T-helper 2 cell treated with Interferon-gamma antibody and Interleukin-4, amounts not matched to agents 100 ng/mL and 5 ng/mL, for 36 hours (primary cell): ENCODE data around the gene ITPR3. TPM values are rescaled to one million over a fixed set of nuclear protein-coding genes. Genes with fewer than 3 reads are reported as not detected.

ENCODE experiments used
- intact Hi-C: fragments of 100-400 bp; cut with micrococcal nuclease; formaldehyde crosslinking; loops from one replicate; pipeline ENCODE4 v1.15.1; 2023
- total RNA-seq: library from RNA; stranded (reverse); gene quantifications from 2 replicates; pipeline ENCODE4 v1.2.3, GENCODE V29; 2022

ITPR3 gene
- total RNA-seq, 1 donor from 2014 or later = 48.9 TPM

DNA sequence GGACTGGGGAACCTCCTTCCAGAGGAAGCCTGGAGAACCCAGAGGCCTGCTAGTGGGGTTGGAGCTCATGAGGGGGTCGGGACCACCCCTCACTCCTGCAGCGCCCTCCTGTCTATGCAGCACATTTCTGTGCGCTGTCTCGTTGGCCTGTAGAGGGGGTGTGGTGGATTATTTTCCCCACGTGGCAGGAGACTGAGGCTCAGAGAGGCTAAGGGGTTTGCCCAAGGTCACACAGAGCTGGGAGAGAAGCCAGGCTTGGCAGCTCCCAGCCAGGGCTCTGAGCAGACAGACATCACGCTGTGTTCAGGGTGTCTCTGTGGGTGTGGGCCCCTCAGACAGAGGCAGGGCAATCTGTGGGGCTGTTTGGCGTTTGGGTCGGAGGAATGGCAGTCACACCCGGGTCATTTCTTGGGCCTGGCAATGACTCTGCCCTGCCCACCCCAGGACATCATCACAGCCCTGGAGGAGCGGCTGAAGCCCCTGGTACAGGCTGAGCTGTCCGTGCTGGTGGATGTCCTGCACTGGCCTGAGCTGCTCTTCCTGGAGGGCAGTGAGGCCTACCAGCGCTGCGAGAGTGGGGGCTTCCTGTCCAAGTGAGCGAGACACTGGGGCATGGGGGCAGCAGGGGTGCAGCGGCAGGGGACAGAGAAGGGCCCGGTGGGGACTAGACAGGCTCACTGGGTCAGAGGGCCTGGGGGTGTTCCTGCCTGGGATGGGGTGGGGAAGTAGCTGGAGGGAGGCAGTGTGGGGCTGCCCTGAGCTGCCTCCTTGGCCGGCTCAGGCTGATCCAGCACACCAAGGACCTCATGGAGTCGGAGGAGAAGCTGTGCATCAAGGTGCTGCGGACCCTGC is 62.7 kb downstream of the ITPR3 start:
- intact Hi-C loops = no loop called here

DNA sequence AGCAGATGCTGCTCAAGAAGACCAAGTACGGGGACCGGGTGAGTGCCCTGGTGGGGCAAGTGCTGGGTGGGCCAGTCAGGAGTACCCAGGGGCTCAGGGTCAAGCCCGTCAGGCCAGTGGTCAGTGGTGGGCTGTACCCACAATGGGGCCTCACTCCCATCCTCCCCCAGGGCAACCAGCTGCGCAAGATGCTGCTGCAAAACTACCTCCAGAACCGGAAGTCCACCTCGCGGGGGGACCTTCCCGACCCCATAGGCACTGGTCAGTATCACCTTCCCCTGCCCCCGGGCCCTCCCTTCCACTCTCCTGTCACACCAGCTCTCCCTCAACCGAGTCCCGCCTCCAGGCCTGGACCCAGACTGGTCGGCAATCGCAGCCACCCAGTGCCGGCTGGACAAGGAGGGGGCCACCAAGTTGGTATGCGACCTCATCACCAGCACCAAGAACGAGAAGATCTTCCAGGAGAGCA is 63.3 kb downstream of the ITPR3 start:
- intact Hi-C loops = no loop called here

DNA sequence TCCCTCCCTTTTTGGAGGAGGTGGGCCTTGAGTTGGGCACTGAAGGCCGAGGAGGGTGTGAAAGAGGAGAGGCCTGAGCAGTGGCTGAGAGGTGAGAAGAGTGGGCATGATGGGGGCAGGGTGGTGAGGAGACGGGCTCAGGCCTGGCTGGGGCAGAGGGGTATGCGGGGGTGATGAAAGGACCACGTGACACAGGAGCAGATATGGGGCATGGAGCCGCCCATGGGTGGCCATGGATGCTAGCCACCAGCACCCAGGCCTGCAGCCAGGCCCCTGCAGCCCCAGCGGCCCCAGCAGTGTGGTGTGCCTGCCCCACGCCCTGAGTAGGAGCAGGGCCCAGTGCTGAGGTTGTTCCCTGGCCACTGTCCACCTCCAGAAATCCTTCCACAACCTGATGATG is 63.9 kb downstream of the ITPR3 start:
- intact Hi-C loops = no loop called here

DNA sequence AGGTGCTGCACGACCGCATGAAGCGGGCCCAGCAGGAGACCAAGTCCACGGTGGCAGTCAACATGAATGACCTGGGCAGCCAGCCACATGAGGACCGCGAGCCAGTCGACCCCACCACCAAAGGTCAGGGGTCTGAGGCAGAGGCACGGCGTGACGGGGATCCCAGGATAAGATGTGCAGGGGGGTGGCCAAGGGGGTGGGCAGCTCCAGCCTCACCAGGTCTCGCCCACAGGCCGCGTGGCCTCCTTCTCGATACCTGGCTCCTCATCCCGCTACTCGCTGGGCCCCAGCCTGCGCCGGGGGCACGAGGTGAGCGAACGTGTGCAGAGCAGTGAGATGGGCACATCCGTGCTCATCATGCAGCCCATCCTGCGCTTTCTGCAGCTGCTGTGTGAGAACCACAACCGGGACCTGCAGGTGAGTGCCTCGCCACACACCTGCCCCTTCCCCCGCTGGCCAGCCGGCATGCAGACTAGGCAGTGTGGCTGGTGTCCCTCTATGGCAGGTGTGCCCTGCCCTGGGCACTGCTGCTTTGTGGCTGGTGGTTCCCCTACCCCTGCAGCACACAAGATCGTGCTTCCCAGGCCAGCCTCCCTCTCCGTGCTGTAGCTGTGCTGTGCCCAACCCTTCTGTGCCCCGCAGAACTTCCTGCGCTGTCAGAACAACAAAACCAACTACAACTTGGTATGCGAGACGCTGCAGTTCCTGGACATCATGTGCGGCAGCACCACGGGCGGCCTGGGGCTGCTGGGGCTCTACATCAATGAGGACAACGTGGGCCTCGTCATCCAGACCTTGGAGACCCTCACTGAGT is 64.5 kb downstream of the ITPR3 start:
- intact Hi-C loops = no loop called here

DNA sequence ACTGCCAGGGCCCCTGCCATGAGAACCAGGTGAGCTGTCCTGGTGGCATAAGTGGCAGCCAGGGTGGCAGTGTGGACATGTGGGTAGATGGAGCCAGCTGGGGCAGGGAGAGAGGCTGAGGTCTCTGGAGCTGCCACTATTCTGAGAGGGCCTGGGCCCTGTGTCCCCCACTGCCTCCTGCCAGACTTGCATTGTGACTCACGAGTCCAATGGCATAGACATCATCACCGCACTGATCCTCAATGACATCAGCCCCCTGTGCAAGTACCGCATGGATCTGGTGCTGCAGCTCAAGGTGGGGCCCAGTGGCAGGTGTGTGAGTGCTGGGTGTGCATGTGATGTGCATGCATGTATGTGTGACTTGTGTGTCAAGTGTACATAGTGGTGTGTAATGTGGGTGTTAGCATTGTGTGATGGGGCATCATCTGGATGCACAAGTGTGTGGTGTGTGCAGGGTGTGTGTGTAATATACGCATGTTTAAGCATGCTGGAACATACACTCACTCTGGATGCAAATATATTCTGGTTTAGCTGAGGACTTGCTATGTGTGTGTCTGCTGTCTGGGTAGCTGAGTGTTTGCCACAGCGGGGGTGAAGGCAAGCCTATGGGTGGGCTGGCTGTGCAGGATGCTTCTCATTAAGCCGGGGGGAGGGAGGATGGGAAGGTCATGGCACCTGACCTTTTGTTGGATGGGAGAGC is 65.3 kb downstream of the ITPR3 start:
- intact Hi-C loops = no loop called here

DNA sequence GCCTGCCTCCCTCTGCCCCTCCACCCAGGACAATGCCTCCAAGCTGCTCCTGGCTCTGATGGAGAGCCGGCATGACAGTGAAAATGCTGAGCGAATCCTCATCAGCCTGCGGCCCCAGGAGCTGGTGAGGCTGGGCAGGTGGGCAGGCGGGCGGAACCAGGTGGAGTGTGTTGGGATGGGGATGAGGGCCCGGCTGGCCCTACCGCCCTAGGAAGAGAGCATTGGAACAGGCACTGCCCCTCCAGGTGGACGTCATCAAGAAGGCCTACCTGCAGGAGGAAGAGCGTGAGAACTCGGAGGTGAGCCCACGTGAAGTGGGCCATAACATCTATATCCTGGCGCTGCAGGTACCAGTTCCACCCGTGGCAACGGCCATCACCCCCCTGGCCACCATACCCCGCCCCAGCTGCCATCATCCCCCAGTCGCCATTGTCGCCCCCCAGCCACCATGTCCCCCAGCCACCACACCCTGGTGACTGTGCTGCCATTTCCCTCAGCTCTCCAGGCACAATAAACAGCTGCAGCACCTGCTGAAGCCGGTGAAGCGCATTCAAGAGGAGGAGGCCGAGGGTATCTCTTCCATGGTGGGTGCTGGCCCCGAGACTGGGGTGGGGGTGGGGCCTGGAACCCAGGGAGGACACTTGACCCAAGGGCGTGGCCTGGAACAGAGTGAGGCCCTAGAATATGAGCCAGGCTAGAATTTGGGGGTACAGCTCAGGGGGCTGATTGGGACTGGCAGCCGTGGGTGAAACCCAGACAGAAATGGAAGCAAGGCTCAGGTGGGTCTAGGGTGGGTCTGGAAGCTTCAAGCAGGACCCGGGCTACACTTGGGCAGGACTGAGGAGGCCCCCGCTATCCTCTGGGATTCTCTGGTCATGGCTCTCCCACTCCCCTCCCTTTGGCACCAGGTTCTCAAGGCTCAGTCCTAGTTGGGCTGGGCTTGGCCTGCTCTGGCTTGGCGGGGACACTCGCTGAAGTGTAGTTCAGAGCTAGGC is 66.2 kb downstream of the ITPR3 start:
- intact Hi-C loops = no loop called here

DNA sequence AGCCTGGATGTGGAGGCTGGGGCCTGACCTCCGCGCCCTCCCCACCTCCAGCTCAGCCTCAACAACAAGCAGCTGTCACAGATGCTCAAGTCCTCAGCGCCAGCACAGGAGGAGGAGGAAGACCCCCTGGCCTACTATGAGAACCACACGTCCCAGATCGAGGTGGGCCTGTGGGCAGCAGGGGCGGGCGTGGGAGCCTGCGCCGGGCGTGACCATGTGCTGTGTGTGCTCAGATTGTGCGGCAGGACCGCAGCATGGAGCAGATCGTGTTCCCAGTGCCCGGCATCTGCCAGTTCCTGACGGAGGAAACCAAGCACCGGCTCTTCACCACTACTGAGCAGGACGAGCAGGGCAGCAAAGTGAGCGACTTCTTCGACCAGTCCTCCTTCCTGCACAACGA is 66.9 kb downstream of the ITPR3 start:
- intact Hi-C loops = no loop called here

DNA sequence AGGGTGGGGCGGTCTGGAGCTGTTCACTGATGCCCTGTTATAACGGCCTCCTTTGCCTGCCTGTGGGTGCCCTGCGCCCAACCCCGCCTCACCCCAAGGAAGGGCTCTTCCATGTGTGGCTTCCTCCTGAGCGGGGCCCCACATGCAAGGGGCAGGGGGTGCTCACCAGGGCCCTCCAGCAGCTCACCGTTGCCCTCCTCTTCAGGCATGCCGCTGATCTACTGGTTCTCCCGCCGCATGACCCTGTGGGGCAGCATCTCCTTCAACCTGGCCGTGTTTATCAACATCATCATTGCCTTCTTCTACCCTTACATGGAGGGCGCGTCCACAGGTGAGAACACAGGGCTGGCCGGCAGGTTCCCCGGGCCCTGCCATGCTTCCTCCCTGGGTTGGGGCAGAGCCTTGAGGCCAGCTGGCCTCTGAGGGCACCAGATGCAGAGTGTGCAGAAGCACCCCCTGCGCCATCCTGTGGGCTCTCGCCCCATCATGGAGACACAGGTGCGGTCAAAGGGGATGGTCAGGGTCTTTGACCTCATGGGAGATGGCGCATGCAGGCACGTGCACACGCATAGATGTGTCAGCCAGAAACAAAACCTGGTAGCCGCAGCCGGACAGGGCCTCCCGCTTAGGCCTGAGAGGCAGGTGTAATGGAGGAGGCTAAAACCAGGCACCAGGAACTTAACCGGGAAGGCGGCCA is 67.5 kb downstream of the ITPR3 start:
- intact Hi-C loops = no loop called here

DNA sequence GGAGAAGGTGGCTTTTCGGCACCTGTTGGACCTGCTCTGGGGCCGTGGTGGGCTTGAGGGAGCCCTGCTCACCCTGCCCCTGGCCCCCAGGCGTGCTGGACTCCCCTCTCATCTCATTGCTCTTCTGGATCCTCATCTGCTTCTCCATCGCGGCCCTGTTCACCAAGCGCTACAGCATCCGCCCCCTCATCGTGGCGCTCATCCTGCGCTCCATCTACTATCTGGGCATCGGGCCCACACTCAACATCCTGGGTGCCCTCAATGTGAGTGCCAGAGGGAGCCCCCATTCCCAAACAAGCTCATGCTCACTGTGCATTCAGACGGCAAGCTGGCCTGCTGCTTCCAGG is 68.0 kb downstream of the ITPR3 start:
- intact Hi-C loops = no loop called here

DNA sequence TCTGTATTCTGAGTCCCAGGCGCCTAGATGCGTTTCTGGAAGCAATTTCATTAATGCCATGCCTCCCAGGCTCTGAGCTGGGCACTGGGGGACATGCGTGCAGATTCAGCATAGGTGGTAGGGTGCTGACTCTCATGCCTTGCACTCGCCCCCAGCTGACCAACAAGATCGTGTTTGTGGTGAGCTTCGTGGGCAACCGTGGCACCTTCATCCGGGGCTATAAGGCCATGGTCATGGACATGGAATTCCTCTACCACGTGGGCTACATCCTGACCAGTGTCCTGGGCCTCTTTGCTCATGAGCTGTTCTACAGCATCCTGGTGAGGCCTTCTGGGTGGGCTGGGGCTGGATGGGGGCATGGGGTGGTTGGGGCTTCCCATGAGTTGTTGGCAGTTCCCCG is 68.8 kb downstream of the ITPR3 start:
- intact Hi-C loops = no loop called here

DNA sequence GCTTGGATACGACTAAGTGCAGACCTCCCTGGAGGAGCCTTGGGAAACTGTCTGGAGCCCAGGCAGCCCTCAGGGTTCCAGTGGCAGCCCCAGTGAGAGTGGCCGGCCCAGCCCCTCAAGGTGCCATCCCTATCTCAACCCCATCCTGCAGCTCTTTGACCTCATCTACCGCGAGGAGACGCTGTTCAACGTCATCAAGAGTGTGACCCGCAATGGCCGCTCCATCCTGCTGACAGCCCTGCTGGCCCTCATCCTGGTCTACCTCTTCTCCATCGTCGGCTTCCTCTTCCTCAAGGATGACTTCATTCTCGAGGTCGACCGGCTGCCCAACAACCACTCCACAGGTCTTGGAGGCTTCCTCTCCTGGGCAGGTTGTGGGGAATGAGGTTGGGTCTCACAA is 69.6 kb downstream of the ITPR3 start:
- intact Hi-C loops = no loop called here

DNA sequence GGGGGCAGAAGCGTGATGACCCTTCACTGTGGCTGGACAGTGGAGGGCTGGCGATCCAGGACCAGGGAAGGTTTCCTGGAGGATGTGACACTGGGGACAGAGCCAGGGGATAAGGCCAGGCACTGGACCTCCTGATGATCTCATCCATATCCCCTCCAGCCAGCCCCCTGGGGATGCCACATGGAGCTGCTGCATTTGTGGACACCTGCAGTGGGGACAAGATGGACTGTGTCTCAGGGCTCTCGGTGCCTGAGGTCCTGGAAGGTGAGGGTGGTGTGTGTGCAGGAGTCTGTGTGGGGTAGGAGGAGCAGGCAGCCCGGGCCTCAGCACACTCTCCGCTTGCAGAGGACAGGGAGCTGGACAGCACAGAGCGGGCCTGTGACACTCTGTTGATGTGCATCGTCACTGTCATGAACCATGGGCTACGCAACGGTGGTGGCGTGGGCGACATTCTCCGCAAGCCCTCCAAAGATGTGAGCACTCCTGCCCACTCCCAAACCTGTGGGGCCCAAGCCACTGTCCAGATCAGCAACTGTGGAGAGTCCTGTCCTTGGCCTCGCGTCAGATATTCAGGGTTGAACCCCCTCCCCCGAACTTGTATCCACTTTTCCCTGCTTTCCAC is 70.4 kb downstream of the ITPR3 start:
- intact Hi-C loops = no loop called here

DNA sequence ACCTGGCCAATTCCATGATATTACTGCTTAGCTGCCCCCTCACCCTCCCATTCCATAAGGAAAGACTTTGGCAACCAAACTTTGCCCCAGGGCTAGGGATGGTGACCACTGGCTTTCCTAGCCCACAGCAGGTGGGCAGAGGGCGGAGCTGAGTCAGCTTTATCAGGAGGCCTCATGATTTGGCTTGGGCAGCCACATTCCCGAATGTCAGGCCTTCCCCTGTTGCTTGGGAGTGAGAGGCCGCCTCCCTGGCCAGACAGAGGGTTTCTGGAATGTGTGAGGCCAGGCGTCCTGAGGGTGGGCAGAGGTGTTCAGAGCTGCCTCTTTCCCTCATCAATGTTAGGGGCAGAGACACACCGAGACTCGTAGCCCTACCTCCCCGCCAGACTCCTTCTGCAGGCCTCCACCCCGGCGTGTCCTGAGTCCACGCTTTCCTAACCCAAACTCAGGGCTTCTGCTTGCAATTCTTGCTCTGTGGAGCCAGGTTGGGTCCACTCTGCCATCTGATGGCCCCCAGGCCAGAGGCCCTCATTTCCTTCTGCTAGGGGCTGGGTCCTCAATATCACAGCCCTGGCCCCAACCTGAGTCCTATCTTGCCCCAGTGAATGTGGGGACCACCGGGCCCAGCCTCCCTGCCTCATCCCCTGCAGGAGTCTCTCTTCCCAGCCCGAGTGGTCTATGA is 71.1 kb downstream of the ITPR3 start:
- intact Hi-C loops = no loop called here

DNA sequence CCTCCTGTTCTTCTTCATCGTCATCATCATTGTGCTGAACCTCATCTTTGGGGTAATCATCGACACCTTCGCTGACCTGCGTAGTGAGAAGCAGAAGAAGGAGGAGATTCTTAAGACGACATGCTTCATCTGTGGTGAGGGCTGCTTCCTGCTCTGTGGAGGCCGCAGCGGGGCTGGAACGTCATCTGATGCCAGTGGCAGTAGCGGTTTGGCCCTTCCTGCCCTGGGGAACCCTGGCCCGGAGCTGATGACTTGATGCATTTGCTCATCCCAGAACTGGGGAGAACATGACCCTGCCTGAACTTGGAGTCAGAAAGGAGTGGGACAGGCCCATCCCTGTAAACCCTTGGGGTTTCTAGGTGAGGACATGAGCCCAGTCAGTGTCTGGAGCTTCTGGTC is 71.6 kb downstream of the ITPR3 start:
- intact Hi-C loops = no loop called here

DNA sequence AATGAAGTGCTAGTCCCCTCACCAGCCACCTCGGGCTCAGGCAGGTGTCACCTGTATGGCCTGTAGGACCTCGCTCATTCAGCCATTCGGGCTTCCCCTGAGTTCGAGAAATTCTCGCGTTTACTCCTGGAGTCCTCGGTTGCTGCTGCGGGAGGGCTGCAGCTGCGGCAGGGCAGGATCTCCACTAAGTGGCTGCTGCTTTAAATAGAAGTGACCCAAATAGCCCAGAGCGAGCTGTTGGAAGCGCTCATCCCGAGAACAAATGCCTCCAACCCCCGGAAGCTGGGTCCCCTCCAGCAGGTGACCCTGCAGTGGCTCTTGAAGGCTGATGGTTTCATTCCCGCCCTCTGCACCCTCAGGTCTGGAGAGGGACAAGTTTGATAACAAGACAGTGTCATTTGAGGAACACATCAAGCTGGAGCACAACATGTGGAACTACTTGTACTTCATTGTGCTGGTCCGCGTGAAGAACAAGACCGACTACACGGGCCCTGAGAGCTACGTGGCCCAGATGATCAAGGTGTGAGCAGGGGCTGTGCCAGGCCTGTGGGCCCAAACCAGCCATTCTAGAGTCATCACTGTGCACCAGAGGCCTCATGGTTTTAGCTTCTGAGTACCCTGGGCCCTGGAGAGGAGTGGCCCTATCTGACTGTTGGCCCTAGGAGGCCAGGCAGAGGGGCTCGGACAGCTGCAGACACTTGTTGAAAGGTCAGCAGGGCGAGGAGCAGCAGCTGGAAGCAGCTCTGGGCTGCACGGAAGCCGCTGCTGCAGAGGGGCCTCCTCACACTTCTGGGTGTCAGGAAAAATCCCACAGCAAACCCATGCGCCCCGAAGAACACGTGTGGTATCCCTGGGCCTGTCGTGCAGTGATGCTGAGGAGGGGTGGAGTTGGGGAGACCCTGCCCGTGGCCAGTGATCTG is 72.3 kb downstream of the ITPR3 start:
- intact Hi-C loops = loop anchor here (2.0 kb wide), 1 partner anchor 73 kb away; the partner anchor contains the start of gene ITPR3

DNA sequence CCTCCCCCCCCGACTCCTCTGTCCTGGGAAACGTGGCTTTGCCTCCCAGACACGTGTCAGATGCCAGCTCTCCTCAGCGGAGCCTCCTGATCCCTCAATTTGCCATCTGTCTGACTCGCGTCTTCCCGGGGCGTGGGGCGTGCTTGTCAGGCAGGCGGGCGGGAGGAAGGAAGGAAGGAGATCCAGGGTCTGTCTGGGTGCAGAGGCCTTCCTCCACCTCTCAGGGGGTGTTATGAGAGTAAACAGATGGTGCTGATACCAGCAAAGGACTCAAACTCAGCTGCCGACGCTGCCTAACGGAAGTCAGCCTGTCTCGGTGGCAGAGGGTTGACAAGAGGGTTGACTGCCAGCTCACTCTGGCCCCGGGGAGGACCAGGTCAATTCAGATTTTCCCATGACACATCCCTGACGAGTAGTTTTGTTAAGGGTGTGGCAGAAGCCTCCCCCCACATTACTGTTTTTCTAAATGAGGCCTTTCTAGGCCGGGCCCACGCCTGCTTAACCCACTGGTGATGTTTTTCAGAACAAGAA is 73.3 kb downstream of the ITPR3 start:
- intact Hi-C loops = loop anchor here (2.0 kb wide), 1 partner anchor 74 kb away; the partner anchor contains the start of gene ITPR3

DNA sequence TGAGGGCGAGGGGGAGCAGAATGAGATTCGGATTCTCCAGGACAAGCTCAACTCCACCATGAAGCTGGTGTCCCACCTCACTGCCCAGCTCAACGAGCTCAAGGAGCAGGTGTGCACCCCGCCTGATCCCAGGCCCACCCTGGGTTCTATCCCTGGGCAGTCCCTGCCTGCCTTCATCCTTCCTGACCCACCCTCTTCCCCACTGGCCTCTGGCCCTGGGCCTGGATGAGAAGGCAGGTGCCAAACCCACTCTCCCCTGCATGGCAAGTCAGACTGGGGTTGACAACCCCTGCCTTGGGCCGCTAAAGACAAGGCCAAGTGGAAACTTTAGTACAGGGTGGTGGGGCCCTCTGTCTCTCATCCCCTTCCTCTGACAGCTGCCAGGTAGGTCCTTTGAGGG is 73.9 kb downstream of the ITPR3 start:
- intact Hi-C loops = loop anchor here (2.0 kb wide), 1 partner anchor 74 kb away; the partner anchor contains the start of gene ITPR3
